Activated CD4-positive, alpha-beta T cell treated with anti-CD3 and anti-CD28 coated beads, Interleukin-2, amount 10 ng/mL, durations not matched to agents 7 days and 5 days (primary cell): ENCODE data around the gene RCAN2. TPM values are rescaled to one million over a fixed set of nuclear protein-coding genes. Genes with fewer than 3 reads are reported as not detected.

ENCODE experiments used
- CTCF ChIA-PET: fragments of 350-600 bp; sonication (Branson Sonifier 250); formaldehyde crosslinking; loops from one replicate; lab custom pipeline; 2021; ENCODE audit warnings: antibody characterized with exemption; lab: Charles Lee
- POLR2A ChIA-PET: fragments of 350-600 bp; sonication (Branson Sonifier 250); formaldehyde crosslinking; loops from one replicate; lab custom pipeline; 2021; ENCODE audit warnings: antibody characterized with exemption; lab: Charles Lee
- DNase-seq: peaks from one replicate; pipeline ENCODE4 v3.0.0-alpha.2; 2020
- H3K27ac Mint-ChIP-seq: one replicate; pipeline ENCODE4 v1.8.0; 2021; ENCODE audit warnings: mild to moderate bottlenecking, moderate library complexity, mixed read lengths
- H3K27me3 Mint-ChIP-seq: one replicate; pipeline ENCODE4 v1.8.0; 2021; ENCODE audit warnings: mixed read lengths
- H3K36me3 Mint-ChIP-seq: one replicate; pipeline ENCODE4 v1.8.0; 2021; ENCODE audit warnings: low read depth, mixed read lengths
- H3K4me1 Mint-ChIP-seq: one replicate; pipeline ENCODE4 v1.8.0; 2021; ENCODE audit warnings: mixed read lengths
- H3K4me3 Mint-ChIP-seq: one replicate; pipeline ENCODE4 v1.8.0; 2021; ENCODE audit warnings: mild to moderate bottlenecking, moderate library complexity, mixed read lengths
- H3K9me3 Mint-ChIP-seq: one replicate; pipeline ENCODE4 v1.8.0; 2021; ENCODE audit warnings: mixed read lengths
- total RNA-seq, 2 experiments: library from RNA; stranded (reverse); gene quantifications; one replicate each; pipeline ENCODE4 v1.2.3, GENCODE V29; 2021

Gene RCAN2
- total RNA-seq, 2 experiments from 2014 or later = 0.57 to 0.65 TPM

DNA sequence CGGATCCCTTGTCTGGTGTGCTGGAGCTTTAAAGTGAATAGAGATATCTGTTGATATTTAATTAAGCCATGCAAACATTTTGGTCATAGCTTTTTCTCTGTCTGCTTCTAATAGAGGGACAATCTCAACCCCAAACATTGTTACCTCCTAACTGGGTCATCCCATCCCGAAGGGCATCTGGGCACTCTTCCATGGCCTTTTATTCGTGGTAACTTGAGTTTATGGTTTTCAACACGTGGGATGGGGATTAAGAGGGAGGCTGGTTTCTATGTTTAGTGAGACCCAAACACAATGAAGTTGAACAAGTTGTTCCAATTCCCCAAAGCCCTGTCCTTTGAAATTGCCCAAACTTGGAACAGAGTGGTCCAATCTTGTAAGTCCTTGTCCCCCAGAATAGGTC, 319.1 kb downstream of the RCAN2 start:
- no peak for DNase-seq
- Mint-ChIP-seq H3K27ac (no peak overlapping the region), H3K4me3 (no peak overlapping the region), H3K4me1 (peaks cover 36% of the 10 kb centered on the region), H3K36me3 (no peaks in the 10 kb centered on the region), H3K27me3 (peaks cover 51% of the 10 kb centered on the region), H3K9me3 (no peaks in the 10 kb centered on the region)
- ChIA-PET POLR2A (no interaction called here), CTCF (interaction anchor here (1.5 kb wide), 1 partner anchor 10 kb away, joined by 3 read pairs; no protein-coding TSS in a partner anchor)

Other genes with a start within 250 kb of the RCAN2 start
- gene CYP39A1, start 161.4 kb upstream of the RCAN2 start, total RNA-seq = not detected
- not detected for gene SLC25A27, start 161.5 kb upstream of the RCAN2 start, total RNA-seq
- gene TDRD6, start 196.4 kb upstream of the RCAN2 start, total RNA-seq = not detected
- gene PLA2G7, start 243.9 kb upstream of the RCAN2 start, total RNA-seq = not detected